Spleen (tissue), 11 donors: ENCODE measurements around the gene BCO1. TPM values are rescaled to one million over a fixed set of nuclear protein-coding genes. Genes with fewer than 3 reads are reported as not detected.

Experiments used
- DNase-seq: peaks from one replicate; pipeline ENCODE4 v3.0.0-alpha.2; 2020
- H3K27ac ChIP-seq, 8 donors: fragments of 200-600 bp; sonication (generic) in 7 of 8; 1 replicate in 4 of 8; 2 replicates in 4 of 8; pipeline versions ENCODE4 v1.5.0 to v1.8.0; 2016 to 2021; ENCODE audit warnings: inconsistent platforms in 4 of 8, mild to moderate bottlenecking in 4 of 8, moderate library complexity in 1 of 8
- H3K27me3 ChIP-seq, 7 donors: fragments of 200-600 bp; sonication (generic) in 6 of 7; replicated peaks in 1 of 7; 1 replicate in 4 of 7; 2 replicates in 3 of 7; pipeline versions ENCODE4 v1.5.0 to v1.8.0; 2016 to 2021; ENCODE audit warnings: inconsistent platforms in 3 of 7, mild to moderate bottlenecking in 1 of 7
- H3K36me3 ChIP-seq, 6 donors: fragments of 200-600 bp; sonication (generic) in 5 of 6; 1 replicate in 4 of 6; 2 replicates in 2 of 6; pipeline versions ENCODE4 v1.5.0 to v1.8.0; 2016 to 2021; ENCODE audit warnings: inconsistent platforms in 2 of 6
- H3K4me1 ChIP-seq, 6 donors: fragments of 200-600 bp; sonication (generic) in 5 of 6; 1 replicate in 3 of 6; 2 replicates in 3 of 6; pipeline versions ENCODE4 v1.5.0 to v1.8.0; 2016 to 2021; ENCODE audit warnings: inconsistent platforms in 3 of 6
- H3K4me3 ChIP-seq, 8 donors: fragments of 200-600 bp; sonication (generic) in 7 of 8; 1 replicate in 4 of 8; 2 replicates in 4 of 8; pipeline versions ENCODE4 v1.5.0 to v1.8.0; 2016 to 2021; ENCODE audit warnings: inconsistent platforms in 4 of 8, mild to moderate bottlenecking in 4 of 8, moderate library complexity in 2 of 8
- H3K9me3 ChIP-seq, 8 donors: fragments of 200-600 bp; sonication (generic) in 7 of 8; 1 replicate in 4 of 8; 2 replicates in 4 of 8; pipeline versions ENCODE4 v1.5.0 to v1.8.0; 2016 to 2021; ENCODE audit warnings: inconsistent platforms in 4 of 8
- CTCF ChIP-seq, 11 experiments: fragments of 200-600 bp in 7 of 11; fragments of 450-650 bp in 4 of 11; sonication (generic) in 4 of 11; IDR thresholded peaks in 8 of 11; conservative IDR thresholded peaks in 3 of 11; 1 replicate in 7 of 11; 2 replicates in 4 of 11; pipeline versions ENCODE4 v1.4.0 to v1.8.0; 2016 to 2021; ENCODE audit warnings: antibody characterized with exemption in 11 of 11, inconsistent platforms in 4 of 11, mild to moderate bottlenecking in 1 of 11
- POLR2A ChIP-seq, 3 donors: fragments of 450-650 bp; IDR thresholded peaks; one replicate each; pipeline ENCODE4 v1.5.1; 2017; ENCODE audit warnings: antibody characterized with exemption in 3 of 3, mild to moderate bottlenecking in 1 of 3
- POLR2AphosphoS5 ChIP-seq, 3 donors: sonication (generic); formaldehyde crosslinking; IDR thresholded peaks; one replicate each; pipeline ENCODE4 v1.5.1; 2017; ENCODE audit warnings: antibody characterized with exemption in 3 of 3
- WGBS, 5 donors: extraction: QIAGEN DNeasy Blood & Tissue Kit in 3 of 5; methylation state at CpG; one replicate each; pipeline versions ENCODE4 v1.1.5 to v1.1.7; 2013 to 2018; 5-methylcytosine and 5-hydroxymethylcytosine counted together
- intact Hi-C: fragments of 100-400 bp; cut with DNase I; formaldehyde crosslinking; loops from one replicate; pipeline ENCODE4 v1.15.0; 2023; ENCODE audit warnings: low total_unique reads
- polyA plus RNA-seq, 3 donors: library from polyadenylated mRNA; stranded (reverse); fragments of 200-250 nt; gene quantifications; one replicate each; pipeline ENCODE4 v1.2.1, GENCODE V29; 2013
- total RNA-seq, 7 donors: library from RNA; depleted of rRNA in 3 of 7; stranded (reverse); fragments of >200 nt in 3 of 7; fragmentation: NEBNext Ultra II Directional in 4 of 7; extraction: Animal tissue kit (Norgen Biotek cat#: 25700) in 4 of 7; gene quantifications; one replicate each; pipeline versions ENCODE4 v1.1.0 to v1.2.1, GENCODE V29; 2016 to 2021
- donor health status: healthy with polysubstance abuse.
- donor health status: DM: no; HTN: no; CAD: no; lungs with moderate emphysema.
- donor health status: DM: no; HTN: no; CAD: no.
- donor health status: Bipolar disorder and iron deficiency.
- donor health status: healthy.
- donor health status: DM: no; HTN: no; CAD: no.
- donor health status: DM: yes; HTN: yes; CAD: no.

The BCO1 gene
- total and polyA plus RNA-seq, 10 donors, result not detected

- H3K4me1 ChIP-seq, result no peaks in the 10 kb centered on the region
- no peak overlapping the region for H3K27ac ChIP-seq
- intact Hi-C loops, result no loop called here
- H3K4me3 ChIP-seq, result no peak overlapping the region
- no peaks in the 10 kb centered on the region for H3K9me3 ChIP-seq
- no peaks in the 10 kb centered on the region for H3K27me3 ChIP-seq
- TF ChIP-seq POLR2AphosphoS5 (IDR thresholded peaks at IDR 0.05) (no peak), POLR2A (IDR thresholded peaks at IDR 0.05) (no peak)
- whole genome bisulfite sequencing, 5 donors, result 83 to 95% (median 87%) methylated on average over 5 of the region's 5 CpGs
- no peak for DNase-seq
- H3K36me3 ChIP-seq, result no peaks in the 10 kb centered on the region
These were observed 14.7 kb downstream of the BCO1 start for GRCh38 chr16:81253141-81253540.

- intact Hi-C loops, result no loop called here
- no peaks in the 10 kb centered on the region for H3K36me3 ChIP-seq
- H3K4me3 ChIP-seq, result no peak overlapping the region
- no peak overlapping the region for H3K27ac ChIP-seq
- no peak for TF ChIP-seq POLR2AphosphoS5 (IDR thresholded peaks at IDR 0.05)
- TF ChIP-seq POLR2A (IDR thresholded peaks at IDR 0.05), result no peak
- no peaks in the 10 kb centered on the region for H3K4me1 ChIP-seq
- H3K9me3 ChIP-seq, result no peaks in the 10 kb centered on the region
- 84 to 96% (median 90%) methylated on average over 5 of the region's 5 CpGs for WGBS, 5 donors
- no peak for DNase-seq
- no peaks in the 10 kb centered on the region for H3K27me3 ChIP-seq
These were observed 16.5 kb downstream of the BCO1 start for GRCh38 chr16:81254922-81255526.

GRCh38 chr16:81259916-81260315 is 21.4 kb downstream of the BCO1 start:
- Histone ChIP-seq H3K27ac (no peak overlapping the region), H3K9me3 (no peaks in the 10 kb centered on the region), H3K4me1 (no peaks in the 10 kb centered on the region), H3K27me3 (no peaks in the 10 kb centered on the region), H3K4me3 (no peak overlapping the region), H3K36me3 (no peaks in the 10 kb centered on the region)
- no peak for TF ChIP-seq CTCF (IDR thresholded peaks at IDR 0.05 in 8 of 11, conservative IDR thresholded peaks at IDR 0.05 in 3 of 11)
- TF ChIP-seq POLR2A (IDR thresholded peaks at IDR 0.05), result no peak
- TF ChIP-seq POLR2AphosphoS5 (IDR thresholded peaks at IDR 0.05), result no peak
- 86 to 96% (median 89%) methylated on average over 4 of the region's 4 CpGs for whole genome bisulfite sequencing, 5 donors
- DNase-seq, result no peak
- intact Hi-C loops, result no loop called here

- 72 to 80% (median 75%) methylated on average over 11 of the region's 11 CpGs for WGBS, 5 donors
- H3K27ac ChIP-seq, result no peak overlapping the region
These were observed 22.7 kb downstream of the BCO1 start for GRCh38 chr16:81261049-81261648.

More at GRCh38 chr16:81261049-81261648, 22.7 kb downstream of the BCO1 start:
- no peak for DNase-seq
- H3K36me3 ChIP-seq, result no peaks in the 10 kb centered on the region
- no peak overlapping the region for H3K4me3 ChIP-seq
- intact Hi-C loops, result no loop called here
- TF ChIP-seq CTCF (IDR thresholded peaks at IDR 0.05 in 8 of 11, conservative IDR thresholded peaks at IDR 0.05 in 3 of 11) (peak in 9 of 11 experiments; percentile 14 to 69 (median 53)), POLR2AphosphoS5 (IDR thresholded peaks at IDR 0.05) (no peak), POLR2A (IDR thresholded peaks at IDR 0.05) (no peak)
- no peaks in the 10 kb centered on the region for H3K27me3 ChIP-seq
- H3K9me3 ChIP-seq, result no peaks in the 10 kb centered on the region
- H3K4me1 ChIP-seq, result no peaks in the 10 kb centered on the region
